ENCODE measurements around the gene STRAP. TPM values are rescaled to one million over a fixed set of nuclear protein-coding genes. Genes with fewer than 3 reads are reported as not detected.

The STRAP gene
- total and polyA plus RNA-seq, 9 of the 15 experiments (the other 6 are each of a cell fraction or from before 2014, with no cell fraction given) = 58.5 to 134 (median 89.5) TPM

GRCh38 chr12:15918066-15918465 is 35.9 kb downstream of the STRAP start:
- H3K36me3 ChIP-seq (ENCODE audit: control insufficient read depth, insufficient read depth, low read length) = no peaks in the 10 kb centered on the region
- FAIRE-seq = no peak
- no peaks in the 10 kb centered on the region for H3K79me2 ChIP-seq (ENCODE audit: control insufficient read depth, insufficient read depth, low read length)
- no peaks in the 10 kb centered on the region for H3K27me3 ChIP-seq (ENCODE audit: control insufficient read depth in 2 of 2, insufficient read depth in 2 of 2, low read length in 2 of 2)
- intact Hi-C loops (cut with micrococcal nuclease) (no loop called here), in situ Hi-C loops (cut with MboI) (no loop called here)
- TF ChIP-seq, protein P1, sequence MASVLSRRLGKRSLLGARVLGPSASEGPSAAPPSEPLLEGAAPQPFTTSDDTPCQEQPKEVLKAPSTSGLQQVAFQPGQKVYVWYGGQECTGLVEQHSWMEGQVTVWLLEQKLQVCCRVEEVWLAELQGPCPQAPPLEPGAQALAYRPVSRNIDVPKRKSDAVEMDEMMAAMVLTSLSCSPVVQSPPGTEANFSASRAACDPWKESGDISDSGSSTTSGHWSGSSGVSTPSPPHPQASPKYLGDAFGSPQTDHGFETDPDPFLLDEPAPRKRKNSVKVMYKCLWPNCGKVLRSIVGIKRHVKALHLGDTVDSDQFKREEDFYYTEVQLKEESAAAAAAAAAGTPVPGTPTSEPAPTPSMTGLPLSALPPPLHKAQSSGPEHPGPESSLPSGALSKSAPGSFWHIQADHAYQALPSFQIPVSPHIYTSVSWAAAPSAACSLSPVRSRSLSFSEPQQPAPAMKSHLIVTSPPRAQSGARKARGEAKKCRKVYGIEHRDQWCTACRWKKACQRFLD (CRISPR knock-in tag; IDR thresholded peaks at IDR 0.05) = no peak
- TF ChIP-seq, protein P2, sequence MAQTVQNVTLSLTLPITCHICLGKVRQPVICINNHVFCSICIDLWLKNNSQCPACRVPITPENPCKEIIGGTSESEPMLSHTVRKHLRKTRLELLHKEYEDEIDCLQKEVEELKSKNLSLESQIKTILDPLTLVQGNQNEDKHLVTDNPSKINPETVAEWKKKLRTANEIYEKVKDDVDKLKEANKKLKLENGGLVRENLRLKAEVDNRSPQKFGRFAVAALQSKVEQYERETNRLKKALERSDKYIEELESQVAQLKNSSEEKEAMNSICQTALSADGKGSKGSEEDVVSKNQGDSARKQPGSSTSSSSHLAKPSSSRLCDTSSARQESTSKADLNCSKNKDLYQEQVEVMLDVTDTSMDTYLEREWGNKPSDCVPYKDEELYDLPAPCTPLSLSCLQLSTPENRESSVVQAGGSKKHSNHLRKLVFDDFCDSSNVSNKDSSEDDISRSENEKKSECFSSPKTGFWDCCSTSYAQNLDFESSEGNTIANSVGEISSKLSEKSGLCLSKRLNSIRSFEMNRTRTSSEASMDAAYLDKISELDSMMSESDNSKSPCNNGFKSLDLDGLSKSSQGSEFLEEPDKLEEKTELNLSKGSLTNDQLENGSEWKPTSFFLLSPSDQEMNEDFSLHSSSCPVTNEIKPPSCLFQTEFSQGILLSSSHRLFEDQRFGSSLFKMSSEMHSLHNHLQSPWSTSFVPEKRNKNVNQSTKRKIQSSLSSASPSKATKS (CRISPR knock-in tag; IDR thresholded peaks at IDR 0.05) = no peak
- TF ChIP-seq CHCHD3 (CRISPR knock-in tag; IDR thresholded peaks at IDR 0.05) (no peak), SAFB2 (IDR thresholded peaks at IDR 0.05; ENCODE audit: borderline replicate concordance, low read depth, low read length, severe bottlenecking) (no peak), PTTG1 (tag; IDR thresholded peaks at IDR 0.05; ENCODE audit: low read depth) (no peak), ZNF57 (CRISPR knock-in tag; IDR thresholded peaks at IDR 0.05) (no peak), PRPF4 (IDR thresholded peaks at IDR 0.05; ENCODE audit: insufficient read depth, low read depth, low read length, poor library complexity, severe bottlenecking) (no peak), ATF7 (IDR thresholded peaks at IDR 0.05) (no peak)
- H3K9me1 ChIP-seq (ENCODE audit: control insufficient read depth, insufficient read depth, low read length) = no peaks in the 10 kb centered on the region
- ChIA-PET CTCF (ENCODE audit: low intra/inter-chr PET ratio) (no interaction called here), POLR2A (no interaction called here)
- H3K9ac ChIP-seq (ENCODE audit: insufficient read depth in 1 of 2, low read depth in 2 of 2, low read length in 2 of 2) = no peak overlapping the region
- no peaks in the 10 kb centered on the region for H3K9me3 ChIP-seq (replicated peaks; ENCODE audit: control insufficient read depth, insufficient read depth, low read depth, low read length)
- ATAC-seq = no peak
- no peak overlapping the region for H3K4me3 ChIP-seq
- WGBS (ENCODE audit: insufficient coverage, low coverage, missing lambda C conversion rate) = 21% methylated on average over 3 of the region's 7 CpGs
- no TSS peak for BruUV-seq (replicated peaks)
- no peaks in the 10 kb centered on the region for H3K4me1 ChIP-seq (replicated peaks in 1 of 2; ENCODE audit: control insufficient read depth in 2 of 2, insufficient read depth in 2 of 2, low read length in 2 of 2)
- DNase-seq (ENCODE audit: extremely low read depth in 1 of 4, low spot score in 3 of 4) = no peak
- H2AFZ ChIP-seq (ENCODE audit: low read depth, low read length) = no peak overlapping the region
- no peak overlapping the region for H3K27ac ChIP-seq (ENCODE audit: extremely low read depth, low read depth, low read length)
- no peak overlapping the region for H3K4me2 ChIP-seq (ENCODE audit: insufficient read depth, low read length)
- H4K20me1 ChIP-seq (replicated peaks; ENCODE audit: control insufficient read depth, insufficient read depth, low read length) = no peaks in the 10 kb centered on the region
